HepG2 (cell line): ENCODE data around the gene SNAPC3. TPM values are rescaled to one million over a fixed set of nuclear protein-coding genes. Genes with fewer than 3 reads are reported as not detected.
A peak's percentile ranks its signal among the peaks of the same experiment; 100 is the strongest.

Experiments used
- ARNTL ChIP-seq: sonication (generic); formaldehyde crosslinking; IDR thresholded peaks from 2 replicates; pipeline ENCODE4 v1.4.0; 2020; ENCODE audit warnings: mild to moderate bottlenecking, missing genetic modification reagents
- CREBL2 ChIP-seq: sonication (generic); formaldehyde crosslinking; IDR thresholded peaks from 2 replicates; pipeline ENCODE4 v1.8.1; 2023; ENCODE audit warnings: missing genetic modification reagents, mild to moderate bottlenecking, borderline replicate concordance
- ELF1 ChIP-seq: sonication (generic); formaldehyde crosslinking; IDR thresholded peaks from 2 replicates; pipeline ENCODE4 v1.4.0; 2020; ENCODE audit warnings: missing genetic modification reagents
- FOXK2 ChIP-seq: fragments of 450-650 bp; IDR thresholded peaks from 2 replicates; pipeline ENCODE4 v1.6.1; 2016
- ISX ChIP-seq: sonication (generic); formaldehyde crosslinking; conservative IDR thresholded peaks from 2 replicates; pipeline ENCODE4 v1.5.0; 2020; ENCODE audit warnings: missing genetic modification reagents
- KLF11 ChIP-seq: IDR thresholded peaks from 2 replicates; pipeline ENCODE4 v1.6.1; 2016; ENCODE audit warnings: missing compliant biosample characterization
- LCORL ChIP-seq, 2 experiments: fragments of 450-650 bp in 1 of 2; sonication (generic) in 1 of 2; formaldehyde crosslinking in 1 of 2; IDR thresholded peaks; 2 replicates each; pipeline versions ENCODE4 v1.5.0 to v1.6.1; 2017 to 2020; ENCODE audit warnings: antibody characterized with exemption in 1 of 2, missing genetic modification reagents in 1 of 2
- MED1 ChIP-seq: sonication (generic); formaldehyde crosslinking; IDR thresholded peaks from 2 replicates; pipeline ENCODE4 v1.4.0; 2020; ENCODE audit warnings: missing genetic modification reagents
- NFE2L1 ChIP-seq: sonication (generic); formaldehyde crosslinking; IDR thresholded peaks from 2 replicates; pipeline ENCODE4 v1.4.0; 2020; ENCODE audit warnings: missing genetic modification reagents, mild to moderate bottlenecking, borderline replicate concordance
- NONO ChIP-seq, 2 experiments: fragments of 450-650 bp in 1 of 2; sonication (generic) in 1 of 2; formaldehyde crosslinking in 1 of 2; IDR thresholded peaks in 1 of 2; conservative IDR thresholded peaks in 1 of 2; 2 replicates each; pipeline versions ENCODE4 v1.6.1 to v1.8.0; 2017 to 2022; ENCODE audit warnings: mild to moderate bottlenecking in 1 of 2, missing genetic modification reagents in 1 of 2, moderate library complexity in 1 of 2
- PAX8 ChIP-seq: sonication (generic); formaldehyde crosslinking; IDR thresholded peaks from 2 replicates; pipeline ENCODE4 v1.8.0; 2022; ENCODE audit warnings: mild to moderate bottlenecking, missing genetic modification reagents, borderline replicate concordance
- RERE ChIP-seq: IDR thresholded peaks from 2 replicates; pipeline ENCODE4 v1.6.1; 2016; ENCODE audit warnings: low read depth, missing genetic modification reagents, missing compliant biosample characterization
- SRF ChIP-seq: IDR thresholded peaks from 2 replicates; pipeline ENCODE4 v1.6.1; 2011; ENCODE audit warnings: mild to moderate bottlenecking, low read depth, low read length, moderate library complexity
- TBX3 ChIP-seq: fragments of 450-650 bp; IDR thresholded peaks from 2 replicates; pipeline ENCODE4 v1.6.1; 2017; ENCODE audit warnings: antibody characterized with exemption, mild to moderate bottlenecking, inconsistent platforms, borderline replicate concordance
- ZBTB38 ChIP-seq: sonication (generic); formaldehyde crosslinking; IDR thresholded peaks from 2 replicates; pipeline ENCODE4 v1.5.1; 2020; ENCODE audit warnings: mild to moderate bottlenecking, missing genetic modification reagents
- ZBTB42 ChIP-seq: sonication (generic); formaldehyde crosslinking; IDR thresholded peaks from 2 replicates; pipeline ENCODE4 v1.5.0; 2020; ENCODE audit warnings: mild to moderate bottlenecking, missing genetic modification reagents
- ZNF136 ChIP-seq: sonication (generic); formaldehyde crosslinking; IDR thresholded peaks from 2 replicates; pipeline ENCODE4 v1.8.1; 2022; ENCODE audit warnings: low read depth, mild to moderate bottlenecking, moderate library complexity, missing genetic modification reagents
- ZNF260 ChIP-seq: sonication (generic); formaldehyde crosslinking; IDR thresholded peaks from 2 replicates; pipeline ENCODE4 v1.4.0; 2020; ENCODE audit warnings: missing genetic modification reagents, low read depth, mild to moderate bottlenecking, borderline replicate concordance
- ZNF572 ChIP-seq: sonication (generic); formaldehyde crosslinking; IDR thresholded peaks from 2 replicates; pipeline ENCODE4 v1.5.1; 2020; ENCODE audit warnings: mild to moderate bottlenecking, missing genetic modification reagents
- polyA plus RNA-seq, 8 experiments: library from polyadenylated mRNA; depleted of rRNA in 3 of 8; stranded (reverse) in 7 of 8; unstranded in 1 of 8; fragments of >200 nt; fragmentation: Illumina TruSeq in 4 of 8; extraction: Trizol in 4 of 8; gene quantifications; 2 replicates each; pipeline versions ENCODE4 v1.2.1 to v1.2.3, GENCODE V29; 2011 to 2016; ENCODE audit warnings: low read depth in 4 of 8, missing spikeins in 1 of 8, mixed read lengths in 1 of 8; ENCODE audit not compliant: insufficient read depth in 1 of 8
- total RNA-seq, 5 experiments: library from RNA; depleted of rRNA; stranded (reverse); fragments of >200 nt; fragmentation: Illumina TruSeq; extraction: Trizol; gene quantifications; 2 replicates each; pipeline ENCODE4 v1.2.3, GENCODE V29; 2016; ENCODE audit warnings: low read depth in 1 of 5
- TF ChIP-seq, protein P1 (sequence below): sonication (generic); formaldehyde crosslinking; IDR thresholded peaks from 2 replicates; pipeline ENCODE4 v1.9.0; 2022; ENCODE audit warnings: low read depth, missing genetic modification reagents
- TF ChIP-seq, protein P2 (sequence below): sonication (generic); formaldehyde crosslinking; IDR thresholded peaks from 2 replicates; pipeline ENCODE4 v1.5.0; 2020; ENCODE audit warnings: missing genetic modification reagents, mild to moderate bottlenecking, borderline replicate concordance

SNAPC3 gene
- total and polyA plus RNA-seq, 2 of the 13 experiments (the other 11 are each of a cell fraction or from before 2014, with no cell fraction given), result 25.6 to 26.0 TPM

GRCh38 chr9:15422372-15423230 is at the start of gene SNAPC3 (continued):
- TF ChIP-seq NFE2L1 (CRISPR knock-in tag), result no peak
- TF ChIP-seq ELF1 (CRISPR knock-in tag), result peak; percentile 70
- 0 out of 2 replicates have a peak, but pooled peaks have one; percentile 52 for TF ChIP-seq RERE (CRISPR knock-in tag)
- no peak for TF ChIP-seq ZNF260 (CRISPR knock-in tag)
- no peak for TF ChIP-seq NONO (IDR thresholded peaks at IDR 0.05)
- TF ChIP-seq NONO (CRISPR knock-in tag; conservative IDR thresholded peaks at IDR 0.05), result peak; percentile 91
- 0 out of 2 replicates have a peak, but pooled peaks have one; percentile 21 for TF ChIP-seq ZNF136 (CRISPR knock-in tag)
- no peak for TF ChIP-seq PAX8
- TF ChIP-seq MED1 (CRISPR knock-in tag), result peak; percentile 76
- no peak; the same call in 1 of the 2 replicates for TF ChIP-seq KLF11 (CRISPR knock-in tag)
- no peak for TF ChIP-seq ISX (CRISPR knock-in tag)
- 0 out of 2 replicates have a peak, but pooled peaks have one; percentile 63 for TF ChIP-seq ZBTB42 (CRISPR knock-in tag)
- TF ChIP-seq ZNF572 (CRISPR knock-in tag), result no peak
- peak; percentile 68 for TF ChIP-seq ZBTB38 (CRISPR knock-in tag)
- peak; percentile 53; the same call in 1 of the 2 replicates for TF ChIP-seq CREBL2 (CRISPR knock-in tag)
- TF ChIP-seq ARNTL (CRISPR knock-in tag), result peak; percentile 53
- no peak for TF ChIP-seq FOXK2
- TF ChIP-seq, protein P1, sequence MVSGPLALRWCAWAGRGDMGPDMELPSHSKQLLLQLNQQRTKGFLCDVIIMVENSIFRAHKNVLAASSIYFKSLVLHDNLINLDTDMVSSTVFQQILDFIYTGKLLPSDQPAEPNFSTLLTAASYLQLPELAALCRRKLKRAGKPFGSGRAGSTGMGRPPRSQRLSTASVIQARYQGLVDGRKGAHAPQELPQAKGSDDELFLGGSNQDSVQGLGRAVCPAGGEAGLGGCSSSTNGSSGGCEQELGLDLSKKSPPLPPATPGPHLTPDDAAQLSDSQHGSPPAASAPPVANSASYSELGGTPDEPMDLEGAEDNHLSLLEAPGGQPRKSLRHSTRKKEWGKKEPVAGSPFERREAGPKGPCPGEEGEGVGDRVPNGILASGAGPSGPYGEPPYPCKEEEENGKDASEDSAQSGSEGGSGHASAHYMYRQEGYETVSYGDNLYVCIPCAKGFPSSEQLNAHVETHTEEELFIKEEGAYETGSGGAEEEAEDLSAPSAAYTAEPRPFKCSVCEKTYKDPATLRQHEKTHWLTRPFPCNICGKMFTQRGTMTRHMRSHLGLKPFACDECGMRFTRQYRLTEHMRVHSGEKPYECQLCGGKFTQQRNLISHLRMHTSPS (CRISPR knock-in tag), result peak; percentile 16; the same call in 1 of the 2 replicates
- no peak for TF ChIP-seq SRF
- no peak for TF ChIP-seq TBX3
- TF ChIP-seq, protein P2, sequence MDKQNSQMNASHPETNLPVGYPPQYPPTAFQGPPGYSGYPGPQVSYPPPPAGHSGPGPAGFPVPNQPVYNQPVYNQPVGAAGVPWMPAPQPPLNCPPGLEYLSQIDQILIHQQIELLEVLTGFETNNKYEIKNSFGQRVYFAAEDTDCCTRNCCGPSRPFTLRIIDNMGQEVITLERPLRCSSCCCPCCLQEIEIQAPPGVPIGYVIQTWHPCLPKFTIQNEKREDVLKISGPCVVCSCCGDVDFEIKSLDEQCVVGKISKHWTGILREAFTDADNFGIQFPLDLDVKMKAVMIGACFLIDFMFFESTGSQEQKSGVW (CRISPR knock-in tag), result no peak
- TF ChIP-seq LCORL (IDR thresholded peaks at IDR 0.05), result no peak
- TF ChIP-seq LCORL (CRISPR knock-in tag; IDR thresholded peaks at IDR 0.05), result peak; percentile 58; the same call in 1 of the 2 replicates
